RPMI7951 (cell line): ENCODE results near the gene SETD2. TPM values are rescaled to one million over a fixed set of nuclear protein-coding genes. Genes with fewer than 3 reads are reported as not detected.

Source experiments
- total RNA-seq: library from RNA; depleted of rRNA; stranded (reverse); fragments of >200 nt; shearing (Covaris generic); gene quantifications from 2 replicates; pipeline ENCODE4 v1.2.3, GENCODE V29; 2014; rRNA removed

Gene SETD2
- total RNA-seq, 1 experiment from 2014 or later, result 21.1 TPM

Other genes starting within 250 kb of the SETD2 start
- 32.1 and 48.9 TPM in 2 replicates for gene CCDC12, start 187.4 kb downstream of the SETD2 start, total RNA-seq
- gene NBEAL2, start 184.4 kb downstream of the SETD2 start, total RNA-seq, result 4.1 and 6.1 TPM in 2 replicates
- 20.0 and 22.1 TPM in 2 replicates for gene KIF9, start 118.7 kb upstream of the SETD2 start, total RNA-seq
- gene KLHL18, start 118.8 kb upstream of the SETD2 start, total RNA-seq, result 24.6 and 27.1 TPM in 2 replicates
- gene PTPN23, start 216.9 kb upstream of the SETD2 start, total RNA-seq, result 5.9 and 10.2 TPM in 2 replicates